GM11168 (cell line): ENCODE measurements around the gene PXK.

Experiments
- in situ Hi-C: fragments of 300-500 bp; cut with MboI; formaldehyde crosslinking; loops from one replicate; pipeline ENCODE4 v1.12.0; 2022; ENCODE audit warnings: low sequenced_read_pairs; ENCODE audit not compliant: unreplicated experiment

Gene PXK

GRCh38 chr3:58342676-58343075, 10.0 kb downstream of the PXK start:
- in situ Hi-C loops = no loop called here

- in situ Hi-C loops = no loop called here
Measured at GRCh38 chr3:58345457-58345856, 12.8 kb downstream of the PXK start.

GRCh38 chr3:58346368-58346767, 13.7 kb downstream of the PXK start:
- in situ Hi-C loops = no loop called here

- in situ Hi-C loops = no loop called here
Measured at GRCh38 chr3:58347984-58348383, 15.3 kb downstream of the PXK start.

- in situ Hi-C loops = no loop called here
Measured at GRCh38 chr3:58349792-58350626, 17.3 kb downstream of the PXK start.

- in situ Hi-C loops = no loop called here
Measured at GRCh38 chr3:58350627-58351013, 17.9 kb downstream of the PXK start.

GRCh38 chr3:58351920-58352319, 19.2 kb downstream of the PXK start:
- in situ Hi-C loops = no loop called here

GRCh38 chr3:58352626-58353025, 19.9 kb downstream of the PXK start:
- in situ Hi-C loops = no loop called here

GRCh38 chr3:58353722-58354553, 21.2 kb downstream of the PXK start:
- in situ Hi-C loops = no loop called here

GRCh38 chr3:58355179-58355578, 22.5 kb downstream of the PXK start:
- in situ Hi-C loops = no loop called here

- in situ Hi-C loops = no loop called here
Measured at GRCh38 chr3:58356054-58356453, 23.4 kb downstream of the PXK start.

GRCh38 chr3:58357402-58357801, 24.7 kb downstream of the PXK start:
- in situ Hi-C loops = no loop called here

- in situ Hi-C loops = no loop called here
Measured at GRCh38 chr3:58358092-58358491, 25.4 kb downstream of the PXK start.

GRCh38 chr3:58358808-58359207, 26.1 kb downstream of the PXK start:
- in situ Hi-C loops = no loop called here

GRCh38 chr3:58359621-58360020, 26.9 kb downstream of the PXK start:
- in situ Hi-C loops = no loop called here

GRCh38 chr3:58361866-58362265, 29.2 kb downstream of the PXK start:
- in situ Hi-C loops = no loop called here

GRCh38 chr3:58366699-58367098, 34.0 kb downstream of the PXK start:
- in situ Hi-C loops = no loop called here

GRCh38 chr3:58369038-58369437, 36.3 kb downstream of the PXK start:
- in situ Hi-C loops = no loop called here

GRCh38 chr3:58369876-58370275, 37.2 kb downstream of the PXK start:
- in situ Hi-C loops = no loop called here

GRCh38 chr3:58370407-58370806, 37.7 kb downstream of the PXK start:
- in situ Hi-C loops = no loop called here

GRCh38 chr3:58371754-58372153, 39.1 kb downstream of the PXK start:
- in situ Hi-C loops = no loop called here
